ENCODE measurements around the gene FBN1.
A peak's percentile ranks its signal among the peaks of the same experiment; 100 is the strongest.

FBN1 gene

GRCh38 chr15:48462688-48463087 lies 182.8 kb downstream of the FBN1 start:
- DNase-seq, result no peak

DNA sequence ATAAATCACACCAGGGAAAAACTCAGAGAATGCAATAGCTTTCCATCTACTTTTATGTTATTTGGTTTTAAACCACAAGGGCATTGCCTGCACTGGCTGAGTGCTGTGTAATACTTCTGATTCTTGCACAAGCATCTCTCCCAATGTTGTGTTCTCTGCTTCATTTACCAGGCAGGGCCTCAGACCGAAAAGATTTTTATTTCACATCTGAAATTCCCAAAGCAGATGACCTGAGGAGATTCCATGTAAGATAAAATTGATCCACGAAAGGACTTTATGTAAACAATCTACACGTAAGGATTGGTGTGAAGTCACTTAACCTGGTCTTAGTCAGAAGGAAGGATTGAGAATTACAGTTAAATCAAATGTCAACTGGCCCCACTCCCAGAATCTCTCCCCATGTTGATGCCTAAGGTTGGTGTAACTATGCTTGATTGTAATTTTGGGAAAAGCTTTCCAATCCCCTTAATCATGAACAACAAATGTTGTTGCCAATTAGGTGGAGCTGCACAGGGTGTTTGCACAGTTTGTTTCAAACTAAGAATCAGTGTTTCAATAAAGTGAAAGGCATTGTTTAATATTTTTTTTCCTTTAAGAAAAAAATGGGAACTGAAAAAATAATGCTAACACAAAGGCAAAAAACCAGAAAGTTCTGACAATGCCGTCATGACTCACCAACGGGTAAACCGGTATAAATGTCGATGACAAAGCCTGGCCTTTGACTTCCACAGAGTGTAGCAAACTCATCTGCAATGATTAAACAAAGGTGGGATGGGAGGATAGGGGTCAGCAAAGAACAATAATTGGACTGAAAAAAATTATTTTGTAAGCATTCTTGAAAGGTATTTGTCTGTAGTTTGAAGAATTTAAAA lies 185.7 kb downstream of the FBN1 start:
- no peak for DNase-seq

- no peak for DNase-seq
Observed at GRCh38 chr15:48458876-48459275, 186.6 kb downstream of the FBN1 start.

- DNase-seq, result no peak
Observed at GRCh38 chr15:48456134-48456533, 189.4 kb downstream of the FBN1 start.

GRCh38 chr15:48451736-48452135 lies 193.8 kb downstream of the FBN1 start:
- DNase-seq, result no peak

GRCh38 chr15:48451241-48451640 lies 194.3 kb downstream of the FBN1 start:
- DNase-seq, result no peak

DNA sequence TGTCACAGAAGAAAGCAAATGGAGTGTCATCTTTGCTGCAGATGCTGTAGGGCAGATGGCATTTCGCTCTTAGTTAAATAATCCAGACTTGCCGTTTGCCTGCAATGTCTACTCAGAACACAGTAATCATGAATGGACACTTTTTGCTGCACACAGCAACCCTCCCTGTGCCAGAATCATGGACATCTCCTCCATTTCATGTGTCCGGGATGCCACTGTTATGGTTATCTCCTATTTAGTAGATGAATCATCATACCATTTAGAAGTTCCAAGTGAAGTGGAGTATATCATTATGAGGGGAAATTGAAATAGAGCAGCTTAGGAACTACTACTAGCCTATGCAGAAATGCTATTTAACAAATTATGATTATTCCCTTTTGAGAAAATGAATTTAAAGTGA lies 195.8 kb downstream of the FBN1 start:
- DNase-seq, result no peak

DNA sequence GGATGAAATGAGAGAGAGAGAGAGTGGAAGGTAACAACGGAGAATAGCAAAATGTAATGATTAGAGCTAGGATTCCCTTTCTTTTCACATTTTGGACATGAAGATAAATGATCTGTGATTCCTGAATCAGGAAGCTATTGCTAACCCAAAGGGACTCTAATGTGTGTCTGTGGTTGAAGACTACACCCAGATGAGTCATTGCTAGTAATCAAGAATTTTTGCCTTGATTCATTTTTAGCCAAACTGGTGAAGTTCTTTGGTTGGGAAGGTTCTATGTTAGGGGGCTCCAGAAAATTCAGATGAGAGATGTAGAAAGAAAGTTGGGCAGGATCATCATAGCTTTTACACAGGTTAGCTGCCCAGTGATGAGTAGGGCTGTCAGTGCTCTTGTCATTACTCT lies 197.9 kb downstream of the FBN1 start:
- no peak for DNase-seq

GRCh38 chr15:48447058-48447457 lies 198.5 kb downstream of the FBN1 start:
- DNase-seq, result no peak

GRCh38 chr15:48442011-48442410 lies 203.5 kb downstream of the FBN1 start:
- no peak for DNase-seq

GRCh38 chr15:48440084-48440483 lies 205.4 kb downstream of the FBN1 start:
- DNase-seq, result no peak

DNA sequence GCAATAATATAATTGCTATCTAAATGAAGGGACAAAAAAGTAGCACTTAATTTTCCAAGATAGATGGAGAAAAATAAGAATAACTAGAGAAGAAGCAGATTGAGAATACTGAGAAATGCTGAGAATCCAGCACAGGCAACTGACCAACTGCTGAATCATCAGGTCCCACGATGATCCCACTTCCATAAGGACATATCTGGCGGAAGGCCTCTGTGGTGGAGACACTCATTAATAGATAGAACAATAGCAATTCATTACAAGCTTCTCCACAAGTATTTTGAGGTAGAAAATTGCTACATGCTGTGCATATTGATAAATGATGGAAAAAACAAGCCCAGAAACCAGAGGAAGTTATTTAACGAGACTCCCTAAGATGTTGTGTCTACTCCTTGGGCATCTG lies 208.3 kb downstream of the FBN1 start:
- peak in 1 of 2 donors; percentile 2 for DNase-seq

DNA sequence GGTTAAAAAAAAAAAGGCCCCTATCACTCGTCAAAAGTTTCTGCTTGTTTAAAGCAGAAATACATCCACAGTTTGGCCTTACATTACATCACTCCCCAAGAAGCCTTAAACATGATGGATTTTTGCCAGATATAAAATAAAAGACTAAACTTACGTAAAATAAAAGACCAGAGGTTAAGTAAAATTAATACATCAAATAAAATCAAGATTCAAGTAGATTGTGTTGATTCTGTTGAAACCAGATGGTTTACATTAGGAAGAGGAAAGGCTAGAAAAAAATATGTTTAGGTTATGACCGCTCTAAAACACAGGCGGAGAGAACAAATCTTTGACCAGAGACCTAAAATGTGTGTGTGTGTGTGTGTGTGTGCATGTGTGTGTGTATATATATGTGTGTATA lies 210.2 kb downstream of the FBN1 start:
- no peak for DNase-seq

GRCh38 chr15:48433226-48433886 lies 212.2 kb downstream of the FBN1 start:
- DNase-seq, result no peak

- no peak for DNase-seq
Observed at GRCh38 chr15:48432688-48433087, 212.8 kb downstream of the FBN1 start.

GRCh38 chr15:48427960-48428547 lies 217.5 kb downstream of the FBN1 start:
- no peak for DNase-seq

DNA sequence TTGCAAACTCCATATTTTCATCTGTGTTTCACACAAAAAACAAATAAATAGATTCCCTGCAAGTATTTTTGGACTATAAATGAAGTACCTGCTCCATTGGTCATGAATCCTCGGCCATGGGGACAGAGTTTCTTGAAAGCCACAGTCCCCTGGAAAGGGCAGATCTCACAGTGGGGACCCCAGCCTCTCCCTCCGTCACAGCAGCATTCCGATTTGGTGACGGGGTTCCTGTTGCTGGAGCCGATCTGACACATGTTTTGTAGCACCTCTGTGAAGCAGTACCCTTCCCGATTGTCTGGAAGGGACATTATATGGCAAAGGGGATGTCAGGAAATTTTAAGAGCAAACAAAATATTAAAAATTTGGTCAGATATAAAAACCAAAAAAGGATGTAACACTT lies 218.0 kb downstream of the FBN1 start:
- DNase-seq, result no peak

GRCh38 chr15:48426941-48427340 lies 218.6 kb downstream of the FBN1 start:
- no peak for DNase-seq

DNA sequence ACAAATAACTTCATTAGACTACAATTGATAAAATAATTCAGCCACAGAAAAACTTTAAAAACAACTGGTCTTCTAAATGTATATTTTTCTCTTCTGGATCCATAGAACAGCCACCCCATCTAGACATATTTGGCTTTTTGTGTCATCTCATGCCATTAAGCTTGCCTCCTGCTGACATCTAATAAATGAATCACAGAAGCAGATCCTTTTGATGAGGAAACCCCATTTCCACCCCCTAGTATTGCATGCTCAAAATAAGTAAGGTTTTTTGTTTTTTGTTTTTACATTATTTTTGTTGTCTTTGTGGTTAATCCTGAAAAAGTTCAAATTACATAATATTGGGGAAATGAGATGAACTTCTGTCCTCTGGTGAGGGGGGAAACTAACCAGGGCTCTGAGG lies 219.5 kb downstream of the FBN1 start:
- no peak for DNase-seq

- no peak for DNase-seq
Observed at GRCh38 chr15:48425051-48425450, 220.5 kb downstream of the FBN1 start.

- DNase-seq, result no peak
Observed at GRCh38 chr15:48423896-48424475, 221.5 kb downstream of the FBN1 start.

DNA sequence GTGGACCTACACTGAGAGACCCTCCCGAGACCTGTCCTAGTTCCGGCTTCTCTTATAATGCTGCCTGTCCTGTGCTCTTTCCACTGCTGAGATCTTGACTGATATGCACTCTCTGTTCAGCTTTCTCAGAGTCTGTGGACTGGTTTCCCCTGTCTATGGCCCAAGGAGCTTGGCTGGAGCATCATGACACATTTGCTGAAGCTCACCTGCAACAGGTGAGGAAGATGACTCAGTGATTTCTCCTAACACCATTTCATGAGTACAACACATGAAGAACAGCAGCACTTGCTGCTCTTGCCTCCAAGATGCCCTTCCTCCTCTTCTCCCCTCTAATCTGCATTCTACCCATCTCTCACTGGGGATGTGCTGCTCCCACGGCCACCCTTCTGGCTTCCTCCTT lies 222.2 kb downstream of the FBN1 start:
- DNase-seq, result no peak

DNA sequence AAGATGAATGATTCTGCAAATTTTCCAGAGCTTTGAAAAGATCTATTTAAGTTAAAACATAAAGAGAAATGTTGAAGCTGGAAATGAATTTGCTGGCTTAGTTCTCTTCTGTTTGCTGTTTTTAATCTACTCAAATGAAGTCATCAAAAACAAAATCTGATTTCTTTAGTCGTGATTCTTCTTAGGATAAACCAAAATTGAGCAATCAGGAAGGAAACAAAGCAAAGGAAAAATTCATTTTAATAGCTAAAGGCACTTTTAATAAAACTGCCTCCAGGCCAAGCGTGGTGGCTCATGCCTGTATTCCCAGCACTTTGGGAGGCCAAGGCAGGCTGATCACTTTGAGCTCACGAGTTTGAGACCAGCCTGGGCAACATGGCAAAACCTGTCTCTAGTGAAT lies 223.1 kb downstream of the FBN1 start:
- no peak for DNase-seq

DNA sequence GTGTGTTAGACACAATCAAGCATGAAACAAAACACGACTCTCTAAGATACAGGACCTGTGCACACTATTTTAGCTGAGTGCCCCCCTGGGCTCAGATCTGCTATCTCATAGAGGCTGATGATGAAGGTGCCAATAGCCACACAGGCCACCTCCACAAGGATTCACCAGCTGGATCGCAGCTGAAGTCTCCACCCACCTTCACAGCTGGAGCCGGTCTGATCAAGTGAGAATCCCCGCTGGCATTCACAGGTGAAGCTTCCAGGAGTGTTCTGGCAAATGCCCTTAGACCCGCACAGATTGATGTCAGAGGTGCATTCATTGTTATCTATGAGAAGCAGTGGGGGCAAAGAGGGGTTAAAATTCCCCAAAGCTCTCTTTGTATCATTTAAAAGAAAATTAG lies 224.1 kb downstream of the FBN1 start:
- no peak for DNase-seq

Measured in hippocampal formation (tissue), 2 donors.